Body of pancreas (tissue), 4 donors: ENCODE data around the gene CIBAR2. TPM values are rescaled to one million over a fixed set of nuclear protein-coding genes. Genes with fewer than 3 reads are reported as not detected.

Experiments
- ATAC-seq: fragments of 150-250 bp; one replicate; pipeline ENCODE4 v1.9.1; 2016
- DNase-seq, 4 donors: peaks; one replicate each; pipeline ENCODE4 v3.0.0-alpha.2; 2019
- H3K27ac ChIP-seq, 4 donors: fragments of 200-600 bp; sonication (generic); 1 replicate in 3 of 4; 2 replicates in 1 of 4; pipeline versions ENCODE4 v1.5.1 to v1.6.1; 2016 to 2019; ENCODE audit warnings: mild to moderate bottlenecking in 1 of 4, mixed read lengths in 1 of 4, moderate library complexity in 1 of 4
- H3K27me3 ChIP-seq, 2 donors: fragments of 200-600 bp; sonication (generic); one replicate each; pipeline ENCODE4 v1.6.0; 2016; ENCODE audit warnings: mild to moderate bottlenecking in 1 of 2
- H3K36me3 ChIP-seq, 2 donors: fragments of 200-600 bp; sonication (generic); replicated peaks in 1 of 2; 2 replicates each; pipeline ENCODE4 v1.5.1; 2016; ENCODE audit warnings: low read depth in 2 of 2; ENCODE audit not compliant: insufficient read depth in 1 of 2
- H3K4me1 ChIP-seq: fragments of 200-600 bp; sonication (generic); one replicate; pipeline ENCODE4 v1.6.0; 2016
- H3K4me3 ChIP-seq, 2 donors: fragments of 200-600 bp; sonication (generic); 1 replicate in 1 of 2; 2 replicates in 1 of 2; pipeline ENCODE4 v1.5.1; 2016 to 2019
- H3K9me3 ChIP-seq, 3 donors: fragments of 200-600 bp; sonication (generic); 1 replicate in 2 of 3; 2 replicates in 1 of 3; pipeline ENCODE4 v1.5.1; 2016
- CTCF ChIP-seq, 7 experiments: fragments of 450-650 bp in 4 of 7; fragments of 200-600 bp in 3 of 7; sonication (generic) in 3 of 7; IDR thresholded peaks; one replicate each; pipeline ENCODE4 v1.5.1; 2016 to 2019; ENCODE audit warnings: antibody characterized with exemption in 7 of 7
- POLR2A ChIP-seq, 3 donors: fragments of 450-650 bp; IDR thresholded peaks; one replicate each; pipeline ENCODE4 v1.6.1; 2016; ENCODE audit warnings: antibody characterized with exemption in 3 of 3, mild to moderate bottlenecking in 2 of 3
- WGBS, 2 donors: methylation state at CpG; one replicate each; pipeline ENCODE4 v1.1.5; 2017; 5-methylcytosine and 5-hydroxymethylcytosine counted together
- intact Hi-C: fragments of 100-400 bp; cut with DNase I; formaldehyde crosslinking; loops from one replicate; pipeline ENCODE4 v1.15.1; 2023
- total RNA-seq, 2 donors: library from RNA; depleted of rRNA; stranded (reverse); fragments of >200 nt; gene quantifications; one replicate each; pipeline ENCODE4 v1.1.0, GENCODE V29; 2016

CIBAR2 gene
- total RNA-seq, 2 donors from 2014 or later, result not detected

- DNase-seq (no peak), ATAC-seq (no peak)
- Histone ChIP-seq H3K4me3 (no peak overlapping the region), H3K27ac (no peak overlapping the region), H3K9me3 (no peaks in the 10 kb centered on the region), H3K27me3 (no peaks in the 10 kb centered on the region), H3K4me1 (peaks cover 26% of the 10 kb centered on the region), H3K36me3 (no peaks in the 10 kb centered on the region)
- TF ChIP-seq CTCF (IDR thresholded peaks at IDR 0.05), result no peak
- TF ChIP-seq POLR2A (IDR thresholded peaks at IDR 0.05), result no peak
- WGBS, 2 donors, result 86 to 92% methylated on average over 10 of the region's 10 CpGs
- intact Hi-C loops, result no loop called here
These were observed 59.7 kb downstream of the CIBAR2 start for GRCh38 chr16:85052536-85052935.

- no peak for DNase-seq
- 89 to 91% methylated on average over 8 of the region's 8 CpGs for WGBS, 2 donors
- Histone ChIP-seq H3K4me1 (peaks cover 33% of the 10 kb centered on the region), H3K27ac (no peak overlapping the region), H3K27me3 (no peaks in the 10 kb centered on the region), H3K4me3 (no peak overlapping the region), H3K36me3 (no peaks in the 10 kb centered on the region), H3K9me3 (no peaks in the 10 kb centered on the region)
- no peak for ATAC-seq
- intact Hi-C loops, result no loop called here
- TF ChIP-seq POLR2A (IDR thresholded peaks at IDR 0.05) (no peak), CTCF (IDR thresholded peaks at IDR 0.05) (no peak)
These were observed 60.6 kb downstream of the CIBAR2 start for GRCh38 chr16:85051683-85052082.

- TF ChIP-seq CTCF (IDR thresholded peaks at IDR 0.05) (no peak), POLR2A (IDR thresholded peaks at IDR 0.05) (no peak)
- intact Hi-C loops, result no loop called here
- Histone ChIP-seq H3K9me3 (no peaks in the 10 kb centered on the region), H3K4me3 (no peak overlapping the region), H3K27ac (no peak overlapping the region), H3K27me3 (no peaks in the 10 kb centered on the region), H3K4me1 (peaks cover 33% of the 10 kb centered on the region), H3K36me3 (no peaks in the 10 kb centered on the region)
- ATAC-seq, result no peak
- no peak for DNase-seq
- 81 to 83% methylated on average over 8 of the region's 8 CpGs for WGBS, 2 donors
These were observed 61.1 kb downstream of the CIBAR2 start for GRCh38 chr16:85051067-85051581.

- no peak overlapping the region for H3K4me3 ChIP-seq
These were observed 62.5 kb downstream of the CIBAR2 start for GRCh38 chr16:85049706-85050305.

More at GRCh38 chr16:85049706-85050305, 62.5 kb downstream of the CIBAR2 start:
- no peak for TF ChIP-seq POLR2A (IDR thresholded peaks at IDR 0.05)
- TF ChIP-seq CTCF (IDR thresholded peaks at IDR 0.05), result no peak
- ATAC-seq (no peak), DNase-seq (no peak)
- intact Hi-C loops, result no loop called here
- Histone ChIP-seq H3K27ac (no peak overlapping the region), H3K9me3 (no peaks in the 10 kb centered on the region), H3K36me3 (no peaks in the 10 kb centered on the region), H3K27me3 (no peaks in the 10 kb centered on the region), H3K4me1 (peaks cover 28% of the 10 kb centered on the region)
- 90 to 97% methylated on average over 13 to 15 of the region's 15 CpGs for WGBS, 2 donors
